NT2/D1 (cell line): ENCODE results near the gene FNDC3B.

Experiments
- YY1 ChIP-seq: IDR thresholded peaks from 2 replicates; pipeline ENCODE4 v1.6.1; 2011; ENCODE audit not compliant: insufficient read length, insufficient read depth
- ZNF274 ChIP-seq: IDR thresholded peaks from 2 replicates; pipeline ENCODE4 v1.6.1; 2011; ENCODE audit warnings: mild to moderate bottlenecking, low read depth, low read length

- TF ChIP-seq YY1 (no peak), ZNF274 (no peak)
Measured at GRCh38 chr3:172014145-172014544, 25.2 kb upstream of the FNDC3B start.
